ENCODE data around the gene GJB5.
"Not testable (repeated sequence)": the region's sequence is repeated elsewhere in the genome, so short reads cannot be mapped to it uniquely, and the experiment has no call there.

The GJB5 gene

DNA sequence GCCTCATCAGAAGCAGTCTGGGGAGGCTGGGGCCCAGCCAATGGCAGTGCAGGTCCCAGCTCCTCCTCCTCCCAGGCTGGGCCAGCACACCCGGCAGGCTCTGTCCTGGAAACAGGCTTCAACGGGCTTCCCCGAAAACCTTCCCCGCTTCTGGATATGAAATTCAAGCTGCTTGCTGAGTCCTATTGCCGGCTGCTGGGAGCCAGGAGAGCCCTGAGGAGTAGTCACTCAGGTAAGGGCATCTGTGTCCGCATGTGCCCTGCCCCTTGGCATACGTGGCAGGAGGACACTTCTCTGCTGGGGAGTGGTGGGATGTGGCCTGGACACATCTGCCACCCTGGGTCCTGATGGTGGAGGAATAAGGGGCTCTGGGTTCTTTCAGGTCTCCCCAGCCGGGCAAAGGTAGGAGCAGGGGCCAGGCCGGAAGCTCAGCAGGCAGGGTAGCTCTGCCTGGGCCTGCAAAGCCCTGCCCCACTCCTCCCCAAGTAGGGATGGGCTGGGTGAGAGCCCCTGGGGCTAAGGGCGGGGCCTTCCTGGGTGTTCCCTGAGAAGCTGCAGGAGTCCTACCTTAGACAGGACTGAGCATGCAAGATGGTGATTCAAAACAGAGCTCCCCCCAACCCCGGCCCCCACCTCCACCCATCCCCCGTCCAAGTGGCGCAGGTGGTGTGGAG is at the start of gene GJB5:
GJB5 (plus strand) TSS at position 84 of the 674 bp plus-strand sequence. CDS start 2,284 bp downstream, outside the sequence.
- DNase-seq, result no peak

DNA sequence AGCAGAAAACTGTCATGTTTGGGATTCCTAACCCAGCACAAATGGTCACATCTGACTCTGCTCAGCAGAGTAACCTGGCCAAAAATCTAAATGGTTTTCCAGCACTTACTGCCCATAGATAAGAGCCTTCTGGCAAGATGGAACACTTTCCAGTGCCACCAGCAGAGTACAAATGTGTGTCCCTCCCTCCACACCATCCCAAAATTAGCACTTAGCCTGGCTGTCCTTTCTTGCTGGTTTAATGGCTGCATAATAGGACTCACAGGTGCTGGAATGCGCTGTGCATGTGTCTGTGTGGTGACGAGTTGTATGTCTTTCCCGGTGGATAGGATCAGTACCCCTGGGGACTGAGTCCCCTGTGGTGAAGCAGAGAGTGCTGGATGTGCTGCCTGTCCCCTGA is 49.8 kb upstream of the GJB5 start:
- no peak for DNase-seq

DNA sequence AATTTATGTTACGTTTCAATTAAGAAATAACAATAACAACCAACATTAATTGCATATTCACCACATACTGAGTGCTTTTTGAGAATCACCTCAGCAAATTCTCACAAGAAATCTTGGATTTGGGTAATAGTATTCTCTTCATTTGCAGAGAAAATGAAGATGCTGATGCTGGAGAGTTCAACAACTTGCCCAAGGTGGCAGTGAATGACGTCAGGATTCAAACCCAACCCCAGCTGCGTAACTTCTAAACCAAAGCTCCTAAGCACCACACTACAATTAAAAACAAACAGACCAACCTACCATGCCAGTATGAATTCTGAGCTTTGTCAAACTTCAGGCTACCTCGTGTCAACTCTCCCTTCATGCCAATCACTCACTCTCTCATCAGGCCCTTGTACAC is 46.7 kb upstream of the GJB5 start:
- no peak for DNase-seq

- DNase-seq, result no peak
Observed at GRCh38 chr1:34709547-34709946, 45.3 kb upstream of the GJB5 start.

DNA sequence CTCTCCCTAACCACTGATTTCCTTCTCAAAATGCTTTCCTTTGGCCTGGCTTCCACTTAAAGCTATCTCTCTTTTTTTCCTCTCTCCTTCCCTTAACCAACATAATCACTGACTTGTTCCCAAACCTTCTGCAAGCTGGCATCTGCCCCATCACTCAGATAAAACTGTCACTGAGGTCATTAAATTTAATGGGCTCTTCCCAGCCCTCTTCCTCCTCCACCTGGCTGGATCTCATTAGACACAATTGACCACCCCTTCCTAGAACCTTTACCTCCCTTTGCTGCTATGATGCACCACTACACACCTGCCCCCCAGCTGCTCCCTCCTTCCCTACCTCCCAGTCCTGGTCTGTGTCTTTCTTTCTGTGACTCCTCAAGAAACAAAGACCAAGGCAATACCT is 44.0 kb upstream of the GJB5 start:
- no peak for DNase-seq

GRCh38 chr1:34711485-34711884 is 43.4 kb upstream of the GJB5 start:
- no peak for DNase-seq

DNA sequence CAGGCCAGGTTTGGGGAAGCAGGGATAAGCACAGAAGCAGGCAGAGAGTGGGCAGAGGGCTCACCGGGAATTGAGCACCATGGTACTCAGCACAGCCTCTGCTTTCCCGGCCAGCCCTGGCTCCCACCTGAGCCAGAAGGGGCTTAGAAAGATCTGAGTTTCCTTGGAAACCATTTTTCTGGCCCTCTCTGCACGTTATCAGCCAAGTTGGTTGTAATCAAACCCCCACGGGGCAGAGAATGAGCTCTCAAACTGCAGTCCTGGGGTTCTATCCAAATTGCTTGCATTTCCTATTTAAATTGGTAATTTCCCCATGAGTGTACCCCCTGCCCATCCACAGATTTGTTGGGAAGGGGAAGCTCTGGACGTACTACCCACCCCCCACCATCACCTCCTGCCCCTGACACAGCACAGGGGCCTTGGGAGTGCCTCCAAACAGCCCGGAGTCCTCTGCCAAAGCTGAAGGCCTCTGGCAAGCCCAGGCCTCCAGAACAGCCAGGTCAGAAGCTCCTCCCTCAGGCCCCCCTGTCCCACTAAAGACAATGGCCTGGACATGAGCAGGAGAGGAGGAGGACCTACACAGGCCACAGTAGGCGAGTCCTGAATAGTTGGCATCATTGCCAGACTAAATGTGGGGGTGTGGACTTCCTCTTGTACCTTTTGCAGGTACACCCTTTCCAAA is 42.7 kb upstream of the GJB5 start:
- DNase-seq, result peak in 5 of 51 donors; percentile 2 to 24 (median 10)

DNA sequence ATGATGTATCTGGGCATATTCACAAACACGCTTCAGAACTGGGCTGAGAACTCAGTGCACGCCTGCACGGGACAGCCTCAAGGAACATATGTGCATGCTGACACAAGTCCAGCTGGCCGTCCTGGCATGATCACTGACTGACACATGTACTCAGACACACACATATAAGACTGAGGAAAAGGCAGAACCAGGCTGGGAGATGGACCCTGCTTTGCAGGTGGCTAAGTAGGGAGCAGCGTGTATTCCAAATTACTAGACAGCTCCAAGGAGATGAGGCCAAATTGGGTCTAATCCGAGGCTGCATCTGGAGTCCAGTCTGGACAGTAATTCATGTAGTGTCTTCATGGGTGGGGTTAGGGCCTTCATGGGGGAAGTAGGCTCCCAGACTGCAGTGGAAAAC is 41.4 kb upstream of the GJB5 start:
- no peak for DNase-seq

GRCh38 chr1:34714386-34714785 is 40.5 kb upstream of the GJB5 start:
- no peak for DNase-seq

DNA sequence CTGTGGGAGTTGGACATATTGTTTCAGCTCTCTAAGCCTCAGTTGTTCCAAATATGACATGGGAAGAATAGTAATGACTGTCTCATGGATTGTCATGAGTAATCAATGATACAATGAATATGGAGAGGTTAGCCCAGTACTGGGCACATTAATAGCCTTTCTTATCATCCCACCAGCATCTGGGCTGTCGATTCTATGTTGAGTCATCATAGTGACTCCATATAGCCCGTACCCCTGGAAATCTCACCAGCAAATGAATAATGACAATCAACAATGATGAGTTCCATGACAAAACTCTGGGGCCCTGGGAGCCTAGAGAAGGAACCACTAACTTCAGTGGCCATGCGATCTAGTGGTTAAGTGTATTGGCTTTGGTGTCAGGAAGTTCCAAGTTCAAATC is 39.7 kb upstream of the GJB5 start:
- DNase-seq, result no peak

- no peak for DNase-seq
Observed at GRCh38 chr1:34721241-34721640, 33.6 kb upstream of the GJB5 start.

GRCh38 chr1:34721646-34722355 is 33.0 kb upstream of the GJB5 start:
- DNase-seq, result no peak

GRCh38 chr1:34726861-34727260 is 28.0 kb upstream of the GJB5 start:
- no peak for DNase-seq

DNA sequence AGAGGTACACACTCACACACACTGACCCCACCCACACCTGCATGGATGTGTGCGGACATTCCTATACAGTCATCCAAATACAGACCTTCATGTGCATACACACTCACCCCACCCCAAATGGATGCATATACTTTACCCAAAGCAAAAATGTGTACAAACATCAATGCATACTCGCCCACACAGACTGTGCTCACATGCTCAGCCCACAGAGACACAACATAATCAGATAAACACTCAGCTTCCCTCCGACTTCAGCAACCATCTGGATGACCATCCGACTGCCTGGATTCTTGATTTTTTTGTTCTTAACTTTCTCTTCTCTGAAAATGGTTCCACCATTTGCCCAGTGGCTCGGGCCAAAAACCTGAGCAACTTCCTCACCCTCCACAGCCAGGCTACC is 24.4 kb upstream of the GJB5 start:
- DNase-seq, result no peak

- DNase-seq, result peak in 1 of 51 donors; percentile 26
Observed at GRCh38 chr1:34732831-34733230, 22.0 kb upstream of the GJB5 start.

DNA sequence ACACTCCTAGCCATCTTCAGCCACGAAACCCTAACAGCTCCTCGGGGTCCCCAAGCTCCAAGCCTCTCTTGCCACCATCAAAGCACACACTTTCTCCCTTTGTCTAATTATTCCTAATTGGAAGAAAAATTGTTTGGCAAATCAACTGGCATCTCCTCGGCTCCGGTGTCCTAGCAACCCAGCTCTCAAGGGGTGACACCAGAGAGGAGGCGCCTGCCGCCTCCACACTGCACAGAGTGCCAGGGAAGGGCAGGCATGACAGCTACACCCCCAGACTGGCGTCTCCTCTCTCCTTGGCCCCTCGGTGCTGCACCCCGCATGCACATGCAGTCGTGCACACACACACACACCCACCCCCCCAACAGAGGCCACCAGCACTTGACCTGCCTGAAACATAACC is 18.2 kb upstream of the GJB5 start:
- peak in 13 of 51 donors; percentile 4 to 79 (median 20) for DNase-seq

DNA sequence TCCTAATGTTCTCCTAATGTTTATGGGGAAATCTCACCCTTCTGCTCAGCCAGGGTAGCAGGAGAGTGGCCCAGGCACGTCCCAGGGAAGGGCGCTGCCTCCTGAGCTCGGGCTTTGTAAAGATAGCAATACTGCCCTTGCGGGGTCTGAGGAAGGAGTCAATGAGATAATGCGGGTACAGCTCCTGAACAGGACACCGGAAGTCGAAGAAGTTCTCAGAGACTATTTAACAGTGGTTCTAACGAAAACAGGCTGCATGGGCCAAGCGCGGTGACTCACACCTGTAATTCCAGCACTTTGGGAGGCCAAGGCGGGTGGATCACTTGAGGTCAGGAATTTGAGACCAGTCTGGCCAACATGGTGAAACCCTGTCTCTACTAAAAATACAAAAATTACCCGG is 17.6 kb upstream of the GJB5 start:
- not testable (repeated sequence) for DNase-seq

- peak in 2 of 51 donors; percentile 12 for DNase-seq
Observed at GRCh38 chr1:34739613-34740012, 15.2 kb upstream of the GJB5 start.

- peak in 1 of 51 donors; percentile 29 for DNase-seq
Observed at GRCh38 chr1:34740161-34740868, 14.5 kb upstream of the GJB5 start.

GRCh38 chr1:34742667-34743270 is 12.1 kb upstream of the GJB5 start:
- peak in 50 of 51 donors; percentile 5 to 87 (median 55) for DNase-seq

GRCh38 chr1:34743775-34744174 is 11.1 kb upstream of the GJB5 start:
- DNase-seq, result no peak
